Astrocyte of the spinal cord (primary cell): ENCODE results near the gene SLCO2A1.

Experiments
- DNase-seq: peaks from one replicate; pipeline ENCODE4 v3.0.0; 2011; ENCODE audit warnings: low read depth, low spot score
- H3K4me3 ChIP-seq: 2 replicates; pipeline ENCODE4 v1.5.1; 2011; ENCODE audit warnings: low read depth, mild to moderate bottlenecking, low read length, moderate library complexity
- CTCF ChIP-seq: IDR thresholded peaks from 2 replicates; pipeline ENCODE4 v1.5.1; 2012; ENCODE audit warnings: low read depth, mild to moderate bottlenecking, low read length, inconsistent platforms
- in situ Hi-C: cut with HindIII; loops from 2 replicates; pipeline ENCODE4 v1.10.0; 2017; ENCODE audit warnings: low sequenced_read_pairs

SLCO2A1 gene

DNA sequence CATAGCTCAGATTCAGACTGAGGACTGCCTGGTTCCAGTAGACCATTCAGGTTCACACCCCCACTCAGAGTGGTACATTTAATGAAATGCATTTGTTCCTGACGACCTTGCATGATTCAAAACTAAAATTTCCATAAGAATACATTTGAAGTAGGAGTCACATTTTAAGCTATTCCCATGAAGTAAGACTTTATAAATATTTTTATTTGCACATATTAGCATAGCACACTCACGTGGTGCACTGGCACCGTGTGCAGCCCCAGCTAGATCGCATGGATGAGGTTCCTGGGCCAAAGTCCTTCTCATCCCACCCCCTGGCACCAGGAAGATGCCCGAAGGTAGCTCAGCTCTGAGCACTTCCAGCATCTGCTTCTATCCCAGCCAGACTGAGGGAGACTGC lies 59.4 kb downstream of the SLCO2A1 start:
- TF ChIP-seq CTCF, result no peak
- in situ Hi-C loops, result no loop called here
- H3K4me3 ChIP-seq, result no peak overlapping the region
- DNase-seq, result no peak

DNA sequence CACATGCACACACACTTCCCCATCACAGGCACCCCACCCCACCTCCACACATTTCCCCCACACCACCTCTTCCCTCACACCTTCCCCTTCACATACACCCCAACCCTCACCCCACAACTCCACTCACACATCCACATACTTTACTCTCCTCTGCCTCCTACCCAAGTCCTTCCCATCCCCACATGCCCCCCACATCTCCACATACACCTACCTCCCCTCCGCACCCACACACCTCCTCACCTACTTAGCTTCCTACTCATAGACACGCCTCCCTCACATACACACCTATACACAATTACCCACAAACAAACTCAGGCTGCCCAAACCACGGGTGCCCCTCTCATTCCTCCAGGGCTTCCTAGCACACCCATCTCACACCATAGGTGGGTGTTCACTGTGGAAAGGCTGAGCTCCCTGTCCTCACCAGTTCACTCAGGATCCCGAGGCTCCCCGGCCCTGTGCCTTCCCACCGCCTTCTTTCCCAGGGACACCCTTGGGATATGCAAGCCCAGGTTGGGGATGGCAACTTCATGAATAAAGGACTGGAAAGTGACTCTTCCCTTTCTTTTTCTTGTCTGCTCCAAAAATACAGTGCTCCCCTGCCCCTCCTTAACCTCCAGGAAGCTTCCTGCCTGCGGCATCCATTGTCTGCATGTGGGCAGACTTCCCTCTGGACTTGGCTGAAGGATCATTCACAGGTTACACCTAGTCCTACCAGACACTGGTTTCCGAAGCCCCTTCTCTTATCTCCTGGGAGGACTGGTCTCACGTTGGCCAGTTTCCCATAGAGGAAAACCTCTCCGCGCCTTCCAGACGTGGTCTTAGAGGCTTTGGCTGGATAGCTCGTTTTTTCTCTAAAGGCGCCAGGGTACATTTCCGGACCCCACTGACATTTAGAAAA lies 61.5 kb downstream of the SLCO2A1 start:
- H3K4me3 ChIP-seq, result no peak overlapping the region
- TF ChIP-seq CTCF, result no peak
- in situ Hi-C loops, result no loop called here
- no peak for DNase-seq

- DNase-seq, result no peak
- no peak for TF ChIP-seq CTCF
- no peak overlapping the region for H3K4me3 ChIP-seq
- in situ Hi-C loops, result no loop called here
These were observed 62.8 kb downstream of the SLCO2A1 start for GRCh38 chr3:133966954-133967353.

- in situ Hi-C loops, result no loop called here
- no peak for DNase-seq
- TF ChIP-seq CTCF, result no peak
- no peak overlapping the region for H3K4me3 ChIP-seq
These were observed 63.8 kb downstream of the SLCO2A1 start for GRCh38 chr3:133965906-133966305.

GRCh38 chr3:133965013-133965570 lies 64.6 kb downstream of the SLCO2A1 start:
- no peak for TF ChIP-seq CTCF
- DNase-seq, result peak; percentile 59
- H3K4me3 ChIP-seq, result no peak overlapping the region
- in situ Hi-C loops, result no loop called here

DNA sequence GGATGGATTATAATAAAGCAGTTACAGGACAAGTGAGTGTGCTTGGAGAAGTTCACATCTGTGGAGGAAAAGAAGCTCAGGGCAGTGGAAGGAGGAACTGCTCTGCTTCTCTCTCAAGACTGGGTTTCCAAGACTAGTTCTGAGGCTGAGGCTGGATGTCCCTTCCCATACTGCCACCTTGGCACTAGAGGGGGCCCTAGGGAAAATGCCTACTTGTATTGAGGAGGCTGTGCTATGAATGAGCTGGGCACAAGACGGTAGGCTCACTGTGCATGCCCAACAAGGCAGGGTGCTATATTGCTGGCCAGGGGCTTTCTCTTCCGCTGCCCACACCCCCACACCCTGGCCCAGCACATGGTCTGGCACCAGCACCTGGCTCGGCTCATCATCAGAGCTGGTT lies 65.2 kb downstream of the SLCO2A1 start:
- in situ Hi-C loops, result no loop called here
- no peak for DNase-seq
- no peak overlapping the region for H3K4me3 ChIP-seq
- peak; percentile 22 for TF ChIP-seq CTCF
